Measurements from ENCODE around the gene FASTKD3.

FASTKD3 gene

GRCh38 chr5:7834982-7835381 is 33.8 kb downstream of the FASTKD3 start:
- TF ChIP-seq, protein P1, sequence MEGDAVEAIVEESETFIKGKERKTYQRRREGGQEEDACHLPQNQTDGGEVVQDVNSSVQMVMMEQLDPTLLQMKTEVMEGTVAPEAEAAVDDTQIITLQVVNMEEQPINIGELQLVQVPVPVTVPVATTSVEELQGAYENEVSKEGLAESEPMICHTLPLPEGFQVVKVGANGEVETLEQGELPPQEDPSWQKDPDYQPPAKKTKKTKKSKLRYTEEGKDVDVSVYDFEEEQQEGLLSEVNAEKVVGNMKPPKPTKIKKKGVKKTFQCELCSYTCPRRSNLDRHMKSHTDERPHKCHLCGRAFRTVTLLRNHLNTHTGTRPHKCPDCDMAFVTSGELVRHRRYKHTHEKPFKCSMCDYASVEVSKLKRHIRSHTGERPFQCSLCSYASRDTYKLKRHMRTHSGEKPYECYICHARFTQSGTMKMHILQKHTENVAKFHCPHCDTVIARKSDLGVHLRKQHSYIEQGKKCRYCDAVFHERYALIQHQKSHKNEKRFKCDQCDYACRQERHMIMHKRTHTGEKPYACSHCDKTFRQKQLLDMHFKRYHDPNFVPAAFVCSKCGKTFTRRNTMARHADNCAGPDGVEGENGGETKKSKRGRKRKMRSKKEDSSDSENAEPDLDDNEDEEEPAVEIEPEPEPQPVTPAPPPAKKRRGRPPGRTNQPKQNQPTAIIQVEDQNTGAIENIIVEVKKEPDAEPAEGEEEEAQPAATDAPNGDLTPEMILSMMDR (conservative IDR thresholded peaks at IDR 0.05; ENCODE audit: low read depth, low read length), result no peak
- DNase-seq (ENCODE audit: low read depth), result no peak
- no peak overlapping the region for H3K4me3 ChIP-seq (ENCODE audit: low read length)

- TF ChIP-seq, protein P1 (conservative IDR thresholded peaks at IDR 0.05; ENCODE audit: low read depth, low read length), result no peak
- DNase-seq (ENCODE audit: low read depth), result no peak
- H3K4me3 ChIP-seq (ENCODE audit: low read length), result no peak overlapping the region
Measured at GRCh38 chr5:7828269-7828668, 40.6 kb downstream of the FASTKD3 start.

DNA sequence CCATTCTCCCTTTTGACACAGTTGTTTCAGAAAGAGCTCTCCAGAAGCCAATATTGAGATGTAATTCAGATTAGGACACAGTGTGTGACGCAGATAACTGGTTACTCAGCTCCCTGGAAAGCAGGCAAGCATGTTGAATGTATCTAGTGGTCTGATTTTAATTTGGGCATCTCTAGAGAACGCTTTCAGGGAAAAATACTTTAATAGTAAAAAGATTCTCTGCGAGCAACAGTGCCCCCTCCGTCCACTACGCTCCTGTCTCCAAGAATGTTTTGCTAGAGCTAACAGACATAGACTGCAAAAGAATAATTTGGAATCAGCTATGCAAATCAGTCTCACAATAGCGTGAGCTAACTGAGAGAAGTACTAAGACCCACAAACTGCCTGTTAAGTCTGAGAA is 41.2 kb downstream of the FASTKD3 start:
- TF ChIP-seq, protein P1 (conservative IDR thresholded peaks at IDR 0.05; ENCODE audit: low read depth, low read length), result no peak
- no peak for DNase-seq (ENCODE audit: low read depth)
- H3K4me3 ChIP-seq (ENCODE audit: low read length), result no peak overlapping the region

DNA sequence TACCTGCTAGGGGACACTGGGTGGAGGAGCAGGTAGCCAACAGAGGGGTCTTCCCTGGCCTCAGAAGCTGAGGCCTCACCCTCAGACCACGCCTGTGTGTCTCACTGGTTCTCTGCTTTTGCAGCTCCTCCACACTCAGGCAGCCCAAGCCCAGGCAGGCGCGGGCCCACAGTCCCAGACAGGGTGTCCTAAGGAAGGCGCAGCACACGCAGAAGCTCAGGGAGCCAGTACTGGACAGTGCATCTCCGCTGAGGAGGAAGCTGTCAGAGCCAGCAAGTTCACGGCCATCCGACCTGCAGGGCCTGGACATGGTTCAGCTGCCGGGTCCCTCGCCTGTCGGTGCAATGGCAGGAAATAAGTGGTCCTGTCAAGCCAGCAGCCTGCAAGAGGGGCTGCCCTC is 43.2 kb downstream of the FASTKD3 start:
- no peak for DNase-seq (ENCODE audit: low read depth)
- TF ChIP-seq, protein P1 (conservative IDR thresholded peaks at IDR 0.05; ENCODE audit: low read depth, low read length), result no peak
- H3K4me3 ChIP-seq (ENCODE audit: low read length), result no peak overlapping the region

DNA sequence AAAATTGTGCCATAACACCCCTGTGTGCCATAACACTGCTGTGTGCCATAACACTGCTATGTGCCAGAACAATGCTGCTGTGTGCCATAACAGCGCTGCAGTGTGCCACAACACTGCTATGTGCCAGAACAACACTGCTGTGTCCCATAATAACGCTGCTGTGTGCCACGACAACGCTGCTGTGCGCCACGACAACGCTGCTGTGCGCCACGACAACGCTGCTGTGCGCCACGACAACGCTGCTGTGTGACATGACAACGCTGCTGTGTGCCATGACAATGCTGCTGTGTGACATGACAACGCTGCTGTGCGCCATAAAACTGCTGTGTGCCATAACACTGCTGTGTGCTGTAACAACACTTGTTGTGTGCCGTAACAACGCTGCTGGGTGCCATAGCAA is 43.8 kb downstream of the FASTKD3 start:
- H3K4me3 ChIP-seq (ENCODE audit: low read length), result no peak overlapping the region
- TF ChIP-seq, protein P1 (conservative IDR thresholded peaks at IDR 0.05; ENCODE audit: low read depth, low read length), result no peak
- DNase-seq (ENCODE audit: low read depth), result no peak

- TF ChIP-seq, protein P1 (conservative IDR thresholded peaks at IDR 0.05; ENCODE audit: low read depth, low read length), result no peak
- no peak overlapping the region for H3K4me3 ChIP-seq (ENCODE audit: low read length)
- DNase-seq (ENCODE audit: low read depth), result no peak
Measured at GRCh38 chr5:7823594-7823993, 45.2 kb downstream of the FASTKD3 start.

- H3K4me3 ChIP-seq (ENCODE audit: low read length), result no peak overlapping the region
- TF ChIP-seq, protein P1 (conservative IDR thresholded peaks at IDR 0.05; ENCODE audit: low read depth, low read length), result no peak
- no peak for DNase-seq (ENCODE audit: low read depth)
Measured at GRCh38 chr5:7822449-7822848, 46.4 kb downstream of the FASTKD3 start.

Data from retinal pigment epithelial cell (primary cell).